GM12801 (cell line): ENCODE data around the gene CREB1.

ENCODE experiments used
- CTCF ChIP-seq: IDR thresholded peaks from one replicate; pipeline ENCODE4 v1.5.1; 2011; ENCODE audit warnings: control low read depth; ENCODE audit not compliant: insufficient read length; ENCODE audit errors: extremely low read depth

Gene CREB1

GRCh38 chr2:207571370-207571769 lies 41.6 kb downstream of the CREB1 start:
- TF ChIP-seq CTCF = no peak

- no peak for TF ChIP-seq CTCF
Observed at GRCh38 chr2:207584952-207585351, 55.2 kb downstream of the CREB1 start.

- TF ChIP-seq CTCF = no peak
Observed at GRCh38 chr2:207587305-207587704, 57.5 kb downstream of the CREB1 start.

- TF ChIP-seq CTCF = no peak
Observed at GRCh38 chr2:207589143-207589542, 59.4 kb downstream of the CREB1 start.

GRCh38 chr2:207593277-207593676 lies 63.5 kb downstream of the CREB1 start:
- TF ChIP-seq CTCF = no peak

GRCh38 chr2:207594264-207594663 lies 64.5 kb downstream of the CREB1 start:
- TF ChIP-seq CTCF = no peak

- TF ChIP-seq CTCF = no peak
Observed at GRCh38 chr2:207594731-207595130, 65.0 kb downstream of the CREB1 start.

- TF ChIP-seq CTCF = no peak
Observed at GRCh38 chr2:207599636-207600035, 69.9 kb downstream of the CREB1 start.
